Measurements from ENCODE around the gene KATNAL2.
A peak's percentile ranks its signal among the peaks of the same experiment; 100 is the strongest.

The KATNAL2 gene

GRCh38 chr18:47109720-47110119 lies 192.3 kb downstream of the KATNAL2 start:
- Mint-ChIP-seq H3K27ac (no peak overlapping the region), H3K4me3 (no peak overlapping the region), H3K27me3 (no peaks in the 10 kb centered on the region), H3K9me3 (no peaks in the 10 kb centered on the region), H3K36me3 (peaks cover 44% of the 10 kb centered on the region), H3K4me1 (no peaks in the 10 kb centered on the region)
- no peak for ATAC-seq

- Mint-ChIP-seq H3K4me1 (no peaks in the 10 kb centered on the region), H3K4me3 (no peak overlapping the region), H3K9me3 (no peaks in the 10 kb centered on the region), H3K36me3 (peaks cover 50% of the 10 kb centered on the region), H3K27me3 (no peaks in the 10 kb centered on the region), H3K27ac (no peak overlapping the region)
- no peak for ATAC-seq
Observed at GRCh38 chr18:47110492-47111274, 193.3 kb downstream of the KATNAL2 start.

- Mint-ChIP-seq H3K27me3 (no peaks in the 10 kb centered on the region), H3K36me3 (peaks cover 53% of the 10 kb centered on the region), H3K9me3 (no peaks in the 10 kb centered on the region), H3K4me1 (no peaks in the 10 kb centered on the region), H3K27ac (no peak overlapping the region), H3K4me3 (no peak overlapping the region)
- no peak for ATAC-seq
Observed at GRCh38 chr18:47113796-47114540, 196.6 kb downstream of the KATNAL2 start.

GRCh38 chr18:47115205-47115604 lies 197.8 kb downstream of the KATNAL2 start:
- Mint-ChIP-seq H3K27me3 (no peaks in the 10 kb centered on the region), H3K9me3 (no peaks in the 10 kb centered on the region), H3K36me3 (peaks cover 48% of the 10 kb centered on the region), H3K4me3 (no peak overlapping the region), H3K4me1 (peaks cover 3% of the 10 kb centered on the region), H3K27ac (no peak overlapping the region)
- ATAC-seq = no peak

- H3K4me3 Mint-ChIP-seq = no peak overlapping the region
- peaks cover 54% of the 10 kb centered on the region for H3K36me3 Mint-ChIP-seq
- ATAC-seq = no peak
- no peak overlapping the region for H3K27ac Mint-ChIP-seq
- no peaks in the 10 kb centered on the region for H3K27me3 Mint-ChIP-seq
- peaks cover 17% of the 10 kb centered on the region for H3K4me1 Mint-ChIP-seq
- no peaks in the 10 kb centered on the region for H3K9me3 Mint-ChIP-seq
Observed at GRCh38 chr18:47118981-47119380, 201.6 kb downstream of the KATNAL2 start.

- H3K27ac Mint-ChIP-seq = no peak overlapping the region
- H3K4me1 Mint-ChIP-seq = peaks cover 17% of the 10 kb centered on the region
- ATAC-seq = peak; percentile 89
- H3K4me3 Mint-ChIP-seq = no peak overlapping the region
- no peaks in the 10 kb centered on the region for H3K27me3 Mint-ChIP-seq
- no peaks in the 10 kb centered on the region for H3K9me3 Mint-ChIP-seq
- peaks cover 60% of the 10 kb centered on the region for H3K36me3 Mint-ChIP-seq
Observed at GRCh38 chr18:47120428-47120827, 203.0 kb downstream of the KATNAL2 start.

- ATAC-seq = no peak
- Mint-ChIP-seq H3K27me3 (no peaks in the 10 kb centered on the region), H3K27ac (no peak overlapping the region), H3K4me3 (no peak overlapping the region), H3K4me1 (peaks cover 17% of the 10 kb centered on the region), H3K36me3 (peaks cover 62% of the 10 kb centered on the region), H3K9me3 (no peaks in the 10 kb centered on the region)
Observed at GRCh38 chr18:47121146-47121545, 203.7 kb downstream of the KATNAL2 start.

DNA sequence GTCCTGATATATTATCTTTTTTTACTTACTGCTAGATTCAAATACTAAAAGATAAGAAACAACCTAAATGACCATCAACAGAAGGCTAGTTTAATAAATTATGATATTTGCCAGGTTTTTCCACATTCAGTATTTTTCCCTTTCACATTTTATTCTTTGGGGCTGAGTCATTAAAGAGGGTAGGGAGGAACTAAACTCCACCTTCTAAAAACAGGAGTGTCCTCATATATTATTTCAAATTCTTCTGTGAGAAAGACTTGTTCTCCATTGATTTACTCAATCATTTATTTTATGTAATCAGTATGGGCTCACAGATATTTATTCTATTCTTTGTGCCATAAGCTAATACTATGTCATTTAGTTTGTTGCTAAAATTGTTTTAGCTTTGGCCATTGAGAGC lies 223.9 kb downstream of the KATNAL2 start:
- H3K27me3 Mint-ChIP-seq = no peaks in the 10 kb centered on the region
- no peaks in the 10 kb centered on the region for H3K9me3 Mint-ChIP-seq
- no peak overlapping the region for H3K27ac Mint-ChIP-seq
- no peak overlapping the region for H3K4me3 Mint-ChIP-seq
- no peak for ATAC-seq
- peaks cover 19% of the 10 kb centered on the region for H3K4me1 Mint-ChIP-seq
- peaks cover 35% of the 10 kb centered on the region for H3K36me3 Mint-ChIP-seq

DNA sequence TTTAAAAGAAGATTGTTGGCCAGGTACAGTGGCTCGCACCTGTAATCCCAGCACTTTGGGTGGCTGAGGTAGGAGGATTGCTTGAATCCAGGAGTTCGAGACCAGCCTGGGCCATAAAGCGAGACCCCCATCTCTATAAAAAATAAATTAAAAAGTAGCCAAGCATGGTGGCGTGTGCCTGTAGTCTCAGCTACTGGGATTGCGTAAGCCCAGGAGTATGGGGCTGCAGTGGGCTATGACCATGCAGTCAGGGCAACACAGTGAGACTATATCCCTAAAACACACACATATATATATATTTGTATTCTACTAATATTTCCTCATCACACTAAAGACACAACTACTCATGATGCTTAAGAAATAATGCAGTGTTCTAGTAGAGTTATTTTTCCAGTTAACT lies 225.8 kb downstream of the KATNAL2 start:
- Mint-ChIP-seq H3K9me3 (no peaks in the 10 kb centered on the region), H3K4me3 (no peak overlapping the region), H3K27ac (no peak overlapping the region), H3K4me1 (peaks cover 28% of the 10 kb centered on the region), H3K36me3 (peaks cover 32% of the 10 kb centered on the region), H3K27me3 (no peaks in the 10 kb centered on the region)
- no peak for ATAC-seq

DNA sequence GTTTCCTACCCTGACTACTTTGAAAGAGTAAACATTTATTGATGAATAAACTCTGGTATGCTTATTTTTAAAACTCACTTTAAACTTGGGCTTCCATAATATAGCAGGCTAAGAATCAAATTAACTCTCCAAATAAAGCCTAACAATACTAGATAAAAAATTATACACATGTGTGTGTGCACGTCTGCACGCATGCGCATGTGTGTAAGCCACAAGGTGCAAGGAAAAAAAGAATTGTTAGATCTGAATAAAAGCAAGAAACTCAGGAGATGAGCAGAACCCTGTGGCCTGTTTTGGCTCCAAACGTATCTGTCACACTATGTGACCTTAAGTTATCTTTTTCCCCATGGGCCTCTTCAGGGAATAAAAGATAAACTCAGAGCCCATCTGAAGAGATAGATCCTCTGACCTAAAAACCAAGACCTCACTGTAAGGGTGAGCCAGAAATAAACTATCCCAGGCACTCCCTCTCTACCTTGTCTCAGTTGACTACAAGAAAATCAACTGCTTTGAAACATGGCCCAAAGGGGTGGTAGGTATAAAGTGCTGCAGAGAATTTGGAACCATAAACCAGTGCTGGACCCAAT lies 226.6 kb downstream of the KATNAL2 start:
- Mint-ChIP-seq H3K27me3 (no peaks in the 10 kb centered on the region), H3K36me3 (peaks cover 32% of the 10 kb centered on the region), H3K4me3 (no peak overlapping the region), H3K27ac (no peak overlapping the region), H3K4me1 (peaks cover 36% of the 10 kb centered on the region), H3K9me3 (no peaks in the 10 kb centered on the region)
- no peak for ATAC-seq

DNA sequence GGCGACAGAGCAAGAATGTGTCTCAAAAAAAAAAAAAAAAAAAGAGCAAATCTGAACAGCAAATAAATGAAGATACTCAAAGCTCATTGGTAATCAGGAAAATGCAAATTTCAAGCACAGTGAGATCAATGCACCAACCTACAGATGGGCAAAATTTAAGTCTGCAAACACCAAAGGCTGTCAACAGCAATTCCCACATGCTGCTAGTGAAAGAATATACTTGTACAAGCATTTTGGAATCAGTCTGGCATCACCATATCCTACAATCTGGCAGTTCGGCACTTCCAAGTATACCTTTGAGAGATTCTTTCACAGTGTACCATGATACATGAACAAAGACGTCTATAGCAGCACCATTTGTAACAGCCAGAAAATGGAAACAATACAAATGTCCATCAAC lies 228.8 kb downstream of the KATNAL2 start:
- Mint-ChIP-seq H3K9me3 (no peaks in the 10 kb centered on the region), H3K4me3 (no peak overlapping the region), H3K27me3 (no peaks in the 10 kb centered on the region), H3K36me3 (peaks cover 30% of the 10 kb centered on the region), H3K4me1 (peaks cover 54% of the 10 kb centered on the region), H3K27ac (no peak overlapping the region)
- no peak for ATAC-seq

GRCh38 chr18:47149457-47150028 lies 232.1 kb downstream of the KATNAL2 start:
- Mint-ChIP-seq H3K4me1 (peaks cover 57% of the 10 kb centered on the region), H3K36me3 (peaks cover 17% of the 10 kb centered on the region), H3K9me3 (no peaks in the 10 kb centered on the region), H3K27ac (peak overlapping the region; percentile 84), H3K4me3 (peak overlapping the region; percentile 91), H3K27me3 (no peaks in the 10 kb centered on the region)
- no peak for ATAC-seq

- Mint-ChIP-seq H3K27me3 (no peaks in the 10 kb centered on the region), H3K4me1 (peaks cover 50% of the 10 kb centered on the region), H3K9me3 (no peaks in the 10 kb centered on the region), H3K27ac (peak within 1 kb of the TSS; percentile 84), H3K4me3 (peak within 1 kb of the TSS; percentile 91), H3K36me3 (peaks cover 16% of the 10 kb centered on the region)
- ATAC-seq = peak; percentile 92
Observed at GRCh38 chr18:47150029-47150823, 232.8 kb downstream of the KATNAL2 start, which contains the start of gene HDHD2. HDHD2 (minus strand) TSS chr18:47150500; CDS start chr18:47136439, 14,061 bp downstream.

- peaks cover 11% of the 10 kb centered on the region for H3K36me3 Mint-ChIP-seq
- peak; percentile 34 for ATAC-seq
Observed at GRCh38 chr18:47150824-47151366, 233.5 kb downstream of the KATNAL2 start.

More at GRCh38 chr18:47150824-47151366, 233.5 kb downstream of the KATNAL2 start:
- H3K4me1 Mint-ChIP-seq = peaks cover 43% of the 10 kb centered on the region
- H3K27ac Mint-ChIP-seq = peak overlapping the region; percentile 84
- no peaks in the 10 kb centered on the region for H3K27me3 Mint-ChIP-seq
- H3K4me3 Mint-ChIP-seq = peak overlapping the region; percentile 91
- no peaks in the 10 kb centered on the region for H3K9me3 Mint-ChIP-seq
